Smooth muscle cell (in vitro differentiated cells): ENCODE measurements around the gene SCRN2. TPM values are rescaled to one million over a fixed set of nuclear protein-coding genes. Genes with fewer than 3 reads are reported as not detected.

ENCODE experiments used
- DNase-seq: peaks from one replicate; lab custom pipeline; 2025; ENCODE audit not compliant: unreplicated experiment; lab: John Stamatoyannopoulos, UW
- H2AFZ ChIP-seq: fragments of 200-600 bp; sonication (generic); 2 replicates; pipeline ENCODE4 v1.6.0; 2016; ENCODE audit warnings: antibody characterized with exemption, low read depth, mild to moderate bottlenecking
- H3F3A ChIP-seq: fragments of 200-600 bp; sonication (generic); 2 replicates; pipeline ENCODE4 v1.6.0; 2017; ENCODE audit warnings: antibody characterized with exemption, low read depth
- H3K27ac ChIP-seq: fragments of 200-600 bp; sonication (generic); 2 replicates; pipeline ENCODE4 v1.5.1; 2016; ENCODE audit warnings: low read depth, mild to moderate bottlenecking
- H3K27me3 ChIP-seq: fragments of 200-600 bp; sonication (generic); 2 replicates; pipeline ENCODE4 v1.6.1; 2016; ENCODE audit warnings: low read depth, mild to moderate bottlenecking
- H3K36me3 ChIP-seq: fragments of 200-600 bp; sonication (generic); 2 replicates; pipeline ENCODE4 v1.5.1; 2016; ENCODE audit warnings: low read depth
- H3K4me1 ChIP-seq: fragments of 200-600 bp; sonication (generic); 2 replicates; pipeline ENCODE4 v1.5.1; 2016; ENCODE audit warnings: low read depth
- H3K4me2 ChIP-seq: fragments of 200-600 bp; sonication (generic); 2 replicates; pipeline ENCODE4 v1.6.0; 2016; ENCODE audit warnings: mild to moderate bottlenecking
- H3K4me3 ChIP-seq: fragments of 200-600 bp; sonication (generic); 2 replicates; pipeline ENCODE4 v1.5.1; 2016; ENCODE audit warnings: mild to moderate bottlenecking
- H3K79me2 ChIP-seq: fragments of 200-600 bp; sonication (generic); 2 replicates; pipeline ENCODE4 v1.6.0; 2016; ENCODE audit warnings: low read depth, mild to moderate bottlenecking
- H3K9ac ChIP-seq: fragments of 200-600 bp; sonication (generic); 2 replicates; pipeline ENCODE4 v1.6.0; 2016; ENCODE audit warnings: low read depth
- H3K9me3 ChIP-seq: fragments of 200-600 bp; sonication (generic); replicated peaks from 2 replicates; pipeline ENCODE4 v1.5.1; 2016; ENCODE audit warnings: low read depth
- H4K20me1 ChIP-seq: fragments of 200-600 bp; sonication (generic); 2 replicates; pipeline ENCODE4 v1.6.0; 2016; ENCODE audit warnings: low read depth
- CTCF ChIP-seq: fragments of 200-600 bp; sonication (generic); IDR thresholded peaks from 2 replicates; pipeline ENCODE4 v1.5.1; 2017; ENCODE audit warnings: borderline replicate concordance, mild to moderate bottlenecking, antibody characterized with exemption; ENCODE audit not compliant: insufficient read depth, poor library complexity, severe bottlenecking
- WGBS: methylation state at CpG from one replicate; pipeline ENCODE4 v1.1.7; 2016; ENCODE audit warnings: low lambda C conversion rate; 5-methylcytosine and 5-hydroxymethylcytosine counted together
- polyA plus RNA-seq: library from polyadenylated mRNA; unstranded; fragments of >200 nt; fragmentation: Nextera tagmentation; extraction: Ambion mirVana; gene quantifications from 2 replicates; pipeline ENCODE4 v1.2.1, GENCODE V29; 2016
- total RNA-seq: library from RNA; depleted of rRNA; stranded (reverse); fragments of >200 nt; gene quantifications from 2 replicates; pipeline ENCODE4 v1.2.3, GENCODE V29; 2014

SCRN2 gene
- total and polyA plus RNA-seq, 2 experiments from 2014 or later = 16.0 to 49.4 TPM

GRCh38 chr17:47813077-47813476 is 28.0 kb downstream of the SCRN2 start:
- Histone ChIP-seq H3K9ac (no peak overlapping the region), H3K79me2 (no peaks in the 10 kb centered on the region), H3K36me3 (no peaks in the 10 kb centered on the region), H3K9me3 (no peaks in the 10 kb centered on the region), H2AFZ (no peak overlapping the region), H3K4me2 (no peak overlapping the region), H3K27ac (no peak overlapping the region), H3K4me1 (peaks cover 4% of the 10 kb centered on the region), H3K27me3 (no peaks in the 10 kb centered on the region), H4K20me1 (peaks cover 8% of the 10 kb centered on the region), H3K4me3 (no peak overlapping the region), H3F3A (peaks cover 8% of the 10 kb centered on the region)
- TF ChIP-seq CTCF = no peak
- WGBS = 91% methylated on average over 14 of the region's 14 CpGs
- DNase-seq = no peak

DNA sequence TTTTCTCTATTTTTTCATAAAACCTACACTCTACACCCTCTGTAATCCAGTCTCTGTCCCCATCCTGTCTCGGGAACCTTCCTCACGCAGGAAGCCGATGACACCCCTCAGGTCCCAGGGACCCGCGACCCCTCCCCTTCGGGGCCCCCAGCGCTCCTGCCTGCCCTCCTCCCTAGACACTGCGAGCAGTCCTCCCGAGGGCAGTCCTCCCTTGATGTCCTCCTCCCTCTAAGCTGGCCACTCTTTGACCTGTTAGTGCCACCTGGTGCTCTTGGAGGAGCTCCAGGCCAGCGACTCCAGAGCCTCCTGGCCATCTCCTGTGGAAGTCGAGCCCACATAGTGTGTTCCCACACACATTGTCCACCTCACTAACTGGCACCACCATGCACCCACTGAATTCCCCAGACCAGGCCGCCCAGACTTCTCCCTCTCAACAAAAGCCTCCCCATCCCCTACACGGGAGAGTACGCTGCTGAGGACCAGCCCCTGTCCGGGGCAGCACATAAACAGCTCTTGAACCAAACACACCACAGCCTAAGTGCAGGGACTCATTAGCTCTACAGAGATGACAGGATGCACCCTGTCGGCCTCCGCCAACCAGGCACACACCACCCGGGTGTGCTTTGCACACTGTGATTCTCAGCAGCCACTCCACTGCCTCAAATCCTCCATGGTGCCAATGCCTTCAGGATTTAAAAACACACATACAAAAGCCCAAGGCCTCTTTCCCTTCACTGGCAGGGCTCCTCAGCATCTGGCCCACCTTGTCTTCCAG is 28.7 kb downstream of the SCRN2 start:
- Histone ChIP-seq H3F3A (peaks cover 8% of the 10 kb centered on the region), H3K27me3 (no peaks in the 10 kb centered on the region), H3K36me3 (no peaks in the 10 kb centered on the region), H3K27ac (no peak overlapping the region), H3K9ac (no peak overlapping the region), H2AFZ (no peak overlapping the region), H3K79me2 (no peaks in the 10 kb centered on the region), H3K4me3 (no peak overlapping the region), H3K4me2 (no peak overlapping the region), H3K4me1 (peaks cover 4% of the 10 kb centered on the region), H3K9me3 (no peaks in the 10 kb centered on the region), H4K20me1 (peaks cover 8% of the 10 kb centered on the region)
- WGBS = 91% methylated on average over 18 of the region's 18 CpGs
- no peak for TF ChIP-seq CTCF
- DNase-seq = no peak

- 69% methylated on average over 7 of the region's 7 CpGs for WGBS
- Histone ChIP-seq H3K9ac (no peak overlapping the region), H3K27me3 (no peaks in the 10 kb centered on the region), H3K4me3 (no peak overlapping the region), H4K20me1 (peaks cover 8% of the 10 kb centered on the region), H2AFZ (no peak overlapping the region), H3K79me2 (no peaks in the 10 kb centered on the region), H3K27ac (no peak overlapping the region), H3K4me1 (peaks cover 4% of the 10 kb centered on the region), H3F3A (peaks cover 8% of the 10 kb centered on the region), H3K36me3 (no peaks in the 10 kb centered on the region), H3K4me2 (no peak overlapping the region), H3K9me3 (no peaks in the 10 kb centered on the region)
- TF ChIP-seq CTCF = no peak
- no peak for DNase-seq
Observed at GRCh38 chr17:47811709-47812108, 29.4 kb downstream of the SCRN2 start.
